Head of caudate nucleus (tissue), 42 donors: ENCODE data around the gene HAUS3.
"Not testable (repeated sequence)": the region's sequence is repeated elsewhere in the genome, so short reads cannot be mapped to it uniquely, and the experiment has no call there.

Experiments used
- DNase-seq, 42 donors: peaks; one replicate each; pipeline versions ENCODE4 v3.0.0 to v3.0.0-alpha.2; 2020 to 2021; ENCODE audit warnings: mixed read lengths in 7 of 42
- intact Hi-C: fragments of 100-400 bp; cut with DNase I; formaldehyde crosslinking; loops from one replicate; pipeline ENCODE4 v1.15.0; 2022

Gene HAUS3

DNA sequence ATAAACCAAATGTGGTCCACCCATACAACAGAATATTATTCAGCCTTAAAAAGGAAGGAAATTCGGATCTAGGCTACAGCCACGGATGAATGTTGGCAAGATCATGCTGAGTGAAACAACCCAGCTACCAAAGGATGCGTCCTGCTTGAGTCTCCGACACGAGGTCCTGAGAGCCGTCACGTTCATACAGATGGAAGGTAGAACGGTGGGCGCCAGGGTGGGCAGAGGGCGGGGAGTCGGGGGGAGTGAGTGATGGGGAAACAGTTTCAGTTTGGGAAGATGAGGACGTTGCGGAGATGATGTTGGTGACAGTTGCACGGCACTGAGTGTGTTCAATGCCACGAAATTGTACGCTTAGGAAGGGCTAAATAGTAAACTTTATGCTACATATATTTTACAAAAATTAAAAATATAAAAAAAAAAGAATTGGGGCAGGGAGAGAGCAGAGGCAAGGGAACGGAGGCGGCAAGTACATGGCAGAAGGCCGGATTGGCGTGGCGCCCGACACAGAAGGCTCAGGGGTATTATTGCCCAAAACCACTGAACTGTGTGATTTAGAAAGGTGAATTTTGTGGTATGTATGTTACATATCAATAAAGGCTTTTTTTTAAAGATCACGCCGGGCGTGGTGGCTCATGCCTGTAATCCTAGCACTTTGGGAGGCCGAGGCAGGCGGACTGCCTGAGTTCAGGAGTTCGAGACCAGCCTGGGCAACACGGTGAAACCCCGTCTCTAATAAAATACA is 34.8 kb upstream of the HAUS3 start:
- no peak for DNase-seq
- intact Hi-C loops = no loop called here

GRCh38 chr4:2275546-2276251 is 33.8 kb upstream of the HAUS3 start:
- DNase-seq = no peak
- intact Hi-C loops = no loop called here

DNA sequence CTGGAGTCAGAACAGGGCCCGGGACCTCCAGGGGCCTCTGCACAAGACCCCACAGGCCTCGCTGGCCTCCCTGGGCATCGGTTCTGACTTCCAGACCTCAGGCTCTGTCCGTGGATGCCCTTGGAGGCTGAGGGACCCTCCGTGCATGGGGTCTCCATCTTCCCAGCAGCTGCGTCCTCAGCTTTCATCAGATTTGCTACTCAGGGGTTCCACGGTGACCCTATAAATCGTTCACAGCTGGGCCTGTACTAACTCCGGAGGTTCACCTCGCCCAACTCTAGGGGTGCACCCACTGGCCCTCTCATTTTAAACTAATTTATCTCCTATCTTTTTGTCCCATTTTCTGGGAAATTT is 33.1 kb upstream of the HAUS3 start:
- DNase-seq, intact Hi-C loops: not testable (repeated sequence)

DNA sequence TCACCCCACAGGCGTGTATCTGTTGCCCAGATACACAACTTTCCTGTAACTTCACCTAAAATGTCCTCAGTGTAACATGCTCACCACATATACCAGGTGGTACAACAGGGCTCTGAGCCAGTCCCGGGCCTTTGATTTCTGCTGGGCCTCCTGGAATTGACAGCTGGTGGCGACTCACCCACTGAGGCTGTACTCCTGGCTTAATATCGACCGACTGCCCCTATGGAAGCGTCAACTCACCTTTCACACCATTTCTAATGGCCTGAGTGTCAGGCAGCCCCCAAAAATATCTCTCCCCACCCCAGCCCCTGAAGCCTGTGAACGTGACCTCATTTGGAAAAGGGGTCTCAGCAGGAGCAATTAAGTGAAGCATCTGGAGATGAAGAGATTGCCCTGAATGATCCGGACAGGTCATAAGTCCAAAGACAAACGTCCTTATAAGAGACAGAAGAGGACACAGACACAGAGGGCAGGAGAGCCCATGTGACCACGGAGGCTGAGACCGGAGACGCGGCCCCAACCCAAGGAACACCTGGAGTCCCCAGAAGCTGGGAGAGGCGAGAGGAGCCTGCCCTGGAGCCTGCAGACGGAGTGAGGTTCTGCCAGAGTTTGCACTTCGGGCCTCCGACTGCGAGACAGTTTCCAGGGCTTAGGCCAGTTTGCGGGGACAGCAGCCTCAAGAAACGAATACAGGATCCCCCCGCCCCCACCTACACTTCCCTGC is 32.6 kb upstream of the HAUS3 start:
- intact Hi-C loops = no loop called here
- no peak for DNase-seq

- DNase-seq = no peak
Observed at GRCh38 chr4:2273657-2274319, 31.9 kb upstream of the HAUS3 start.

GRCh38 chr4:2273221-2273620 is 31.3 kb upstream of the HAUS3 start:
- no peak for DNase-seq
- intact Hi-C loops = no loop called here

More at GRCh38 chr4:2273657-2274319, 31.9 kb upstream of the HAUS3 start:
- intact Hi-C loops = no loop called here

DNA sequence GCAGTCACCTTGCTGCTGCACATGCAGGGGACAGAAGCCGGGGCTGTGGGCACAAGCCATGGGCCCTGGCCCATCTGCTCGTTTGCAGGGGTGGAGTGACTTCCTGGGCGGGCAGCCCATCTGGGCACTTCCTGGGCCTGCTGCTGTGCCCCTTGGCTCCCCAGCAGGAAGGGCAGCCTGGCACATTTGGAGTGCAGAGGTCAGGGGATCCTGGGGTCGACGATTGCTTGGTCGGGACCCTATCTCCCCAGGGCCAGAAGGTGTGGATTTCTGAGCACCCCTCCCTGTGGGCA is 30.9 kb upstream of the HAUS3 start:
- intact Hi-C loops = no loop called here
- DNase-seq = no peak

DNA sequence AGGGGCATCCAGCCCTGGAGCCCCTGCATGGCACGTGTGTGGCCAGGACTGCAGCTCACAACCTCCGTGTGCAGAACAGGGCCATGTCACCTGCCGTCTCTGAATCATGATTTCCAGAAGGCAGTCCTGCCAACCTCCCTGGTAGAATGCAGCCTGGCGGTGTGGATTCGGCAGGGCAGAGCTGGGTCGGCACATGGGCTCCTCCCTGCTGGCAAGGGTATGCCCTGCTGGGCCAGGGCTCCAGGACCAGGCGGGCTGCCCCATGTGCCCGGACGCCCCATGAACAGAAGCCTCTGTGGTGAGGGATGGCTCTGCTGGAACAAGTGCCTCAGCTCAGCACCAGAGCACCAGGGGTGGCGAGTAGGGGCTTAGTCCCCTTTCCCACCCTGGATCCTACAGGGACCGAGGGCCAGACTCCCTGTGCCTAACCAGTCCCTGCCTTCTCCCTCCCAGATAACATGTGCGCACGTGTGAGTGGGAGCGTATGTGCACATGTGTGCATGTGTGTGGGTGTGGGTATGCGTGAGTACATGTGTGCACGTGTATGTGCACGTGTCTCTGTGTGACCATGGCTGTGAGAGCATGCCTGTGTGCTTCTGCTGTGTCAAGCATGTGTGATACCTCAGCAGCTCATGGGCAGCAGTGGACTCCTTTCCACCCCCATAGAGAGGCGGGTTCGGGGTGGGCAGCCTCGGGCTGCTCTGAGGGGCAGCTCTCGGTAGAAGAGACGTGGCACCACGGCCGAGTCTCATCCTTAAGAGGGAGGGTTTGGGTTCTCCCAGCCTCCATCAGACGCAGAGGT is 30.3 kb upstream of the HAUS3 start:
- DNase-seq = no peak
- intact Hi-C loops = no loop called here

DNA sequence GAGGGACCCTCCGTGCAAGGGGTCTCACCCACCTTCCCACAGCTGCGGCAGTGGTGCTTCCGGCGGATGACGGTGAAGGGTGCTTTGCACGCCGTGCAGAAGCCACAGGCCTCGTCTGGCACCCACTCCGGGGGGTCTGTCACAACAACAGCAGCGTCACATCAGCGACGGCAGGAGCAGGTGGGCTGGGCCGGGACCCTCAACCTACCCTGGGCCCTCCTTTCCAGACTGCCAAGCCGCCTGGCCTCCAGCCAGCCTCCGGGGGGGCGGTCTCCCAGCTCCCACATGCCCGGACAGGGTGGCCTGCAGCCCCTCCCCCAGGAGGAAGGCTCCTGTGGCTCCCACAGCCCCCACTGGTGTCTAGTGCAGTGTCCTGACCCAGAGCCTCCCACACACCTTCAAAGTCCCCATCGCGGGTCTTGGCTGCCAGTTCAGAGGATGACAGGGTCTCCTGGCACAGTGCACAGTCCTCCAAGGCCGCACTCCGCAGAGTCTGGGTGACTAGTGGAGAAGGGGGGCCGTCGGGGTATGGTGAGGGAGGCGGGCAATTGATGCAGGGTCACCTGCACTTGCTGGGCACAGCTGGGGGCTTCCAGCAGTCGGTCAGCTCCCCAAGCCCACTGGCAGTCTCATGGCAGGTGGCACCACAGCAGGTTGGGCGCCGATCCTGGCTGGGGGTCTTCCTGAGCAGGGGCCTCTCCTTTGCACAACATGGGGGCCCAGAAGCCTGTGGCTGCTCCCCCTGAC is 29.5 kb upstream of the HAUS3 start:
- no peak for DNase-seq
- intact Hi-C loops = no loop called here

DNA sequence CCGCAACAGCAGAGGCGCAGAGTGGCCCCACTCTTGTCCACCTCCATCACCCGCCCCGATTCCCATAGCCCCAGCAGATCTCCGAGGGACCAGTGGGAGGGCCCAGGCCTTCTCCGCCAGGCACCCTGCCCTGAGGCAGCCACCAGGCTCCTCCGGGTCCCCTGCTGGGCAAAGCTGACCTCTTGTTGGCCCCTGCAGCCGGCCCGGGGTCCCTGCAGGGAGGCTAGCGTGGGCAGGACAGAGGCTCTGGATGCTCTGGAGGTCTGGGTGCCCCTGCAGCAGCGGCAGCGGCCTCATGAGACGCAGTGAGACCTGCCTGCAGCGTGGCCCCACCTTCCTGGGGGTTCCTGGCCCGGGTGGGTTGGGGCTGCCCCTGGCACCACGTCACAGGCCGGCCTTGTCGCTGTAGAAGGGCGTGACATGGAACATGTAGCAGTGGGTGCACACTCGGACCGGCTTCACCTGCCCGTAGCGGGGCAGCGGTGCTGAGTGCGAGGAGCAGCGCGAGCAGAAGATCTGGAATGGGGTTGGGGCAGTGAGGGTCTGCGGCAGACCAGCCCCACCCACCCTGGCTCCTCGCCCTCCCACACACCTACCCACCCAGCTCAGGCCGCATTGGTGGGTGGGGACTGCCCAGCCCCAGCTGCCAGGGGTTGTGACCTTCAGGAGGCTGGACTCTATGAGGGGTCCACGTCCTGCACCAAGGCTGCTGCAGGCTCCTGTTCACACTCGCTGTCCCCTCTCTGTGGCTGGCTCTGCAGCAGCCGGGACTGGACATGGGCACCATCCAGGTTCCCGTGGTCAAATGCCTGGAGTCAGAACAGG is 28.6 kb upstream of the HAUS3 start:
- intact Hi-C loops = no loop called here
- DNase-seq = no peak

DNA sequence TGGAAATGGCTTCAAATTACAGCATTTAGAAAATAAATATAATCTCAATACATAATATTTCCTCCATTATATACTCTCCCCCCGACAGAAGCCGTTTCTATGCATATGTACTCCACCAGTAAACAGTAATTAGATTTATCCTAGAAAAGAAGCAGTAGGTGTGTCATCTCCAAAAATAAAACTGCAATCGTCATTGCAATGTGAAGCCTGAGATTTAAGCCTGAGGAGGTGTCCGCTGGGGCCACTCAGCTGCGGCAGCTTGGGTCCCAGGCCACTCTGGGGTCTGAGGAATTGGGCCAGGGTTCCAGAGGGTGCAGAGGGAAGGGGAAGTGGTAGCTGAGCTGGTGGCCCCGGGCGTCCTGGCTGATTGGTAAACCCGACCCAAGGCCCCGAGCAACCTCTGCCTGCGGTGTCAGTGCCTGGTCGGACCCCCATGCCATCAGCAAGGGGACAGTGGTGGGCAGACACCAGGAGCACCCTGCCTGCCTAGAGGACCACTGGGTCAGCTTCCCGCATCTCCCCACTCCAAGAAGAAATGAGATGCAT is 27.8 kb upstream of the HAUS3 start:
- DNase-seq = no peak
- intact Hi-C loops = no loop called here

GRCh38 chr4:2269206-2269531 is 27.2 kb upstream of the HAUS3 start:
- no peak for DNase-seq
- intact Hi-C loops = no loop called here

DNA sequence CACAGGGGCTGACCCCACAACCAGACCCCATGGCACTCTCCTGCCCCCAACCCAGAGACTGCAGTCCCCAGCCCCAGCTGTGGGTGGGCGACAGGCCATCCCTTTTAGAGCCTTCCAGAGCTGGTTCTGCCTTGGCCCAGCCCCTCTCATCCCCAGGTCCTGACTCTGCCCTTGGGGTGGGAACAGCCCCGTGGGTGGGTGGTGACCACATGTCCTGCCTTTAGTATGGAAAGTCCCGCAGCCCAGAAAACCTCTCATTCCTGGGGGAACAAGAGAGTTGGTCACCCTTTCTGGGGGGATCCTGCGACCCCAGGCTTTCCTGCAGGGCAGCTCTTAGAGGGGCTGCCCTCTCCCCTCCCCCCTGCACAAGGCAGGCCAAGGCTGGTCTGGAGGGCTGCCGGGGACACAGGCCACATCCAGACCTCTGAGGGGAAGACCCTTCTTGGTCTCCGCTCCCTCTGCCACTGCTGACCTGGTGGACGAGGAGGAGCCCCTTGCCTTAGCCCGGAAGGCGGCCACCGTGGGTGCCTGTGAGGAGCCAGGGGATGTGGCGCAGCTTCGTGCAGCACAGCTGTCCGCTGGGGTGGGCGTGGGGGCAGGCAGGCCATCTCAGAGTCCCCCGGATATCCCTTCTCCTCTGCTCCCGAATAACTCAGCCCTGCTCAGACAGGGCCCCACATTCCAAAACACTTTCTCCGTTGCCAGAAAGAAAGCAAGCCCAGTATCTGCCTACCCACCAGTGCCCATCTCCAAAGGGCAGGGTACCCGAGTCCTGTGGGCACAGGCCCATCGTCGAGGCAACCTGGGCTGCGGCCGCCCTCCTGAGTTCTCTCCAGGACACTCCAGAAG is 26.7 kb upstream of the HAUS3 start:
- DNase-seq = no peak
- intact Hi-C loops = no loop called here

GRCh38 chr4:2267841-2268240 is 25.9 kb upstream of the HAUS3 start:
- DNase-seq = no peak
- intact Hi-C loops = no loop called here

DNA sequence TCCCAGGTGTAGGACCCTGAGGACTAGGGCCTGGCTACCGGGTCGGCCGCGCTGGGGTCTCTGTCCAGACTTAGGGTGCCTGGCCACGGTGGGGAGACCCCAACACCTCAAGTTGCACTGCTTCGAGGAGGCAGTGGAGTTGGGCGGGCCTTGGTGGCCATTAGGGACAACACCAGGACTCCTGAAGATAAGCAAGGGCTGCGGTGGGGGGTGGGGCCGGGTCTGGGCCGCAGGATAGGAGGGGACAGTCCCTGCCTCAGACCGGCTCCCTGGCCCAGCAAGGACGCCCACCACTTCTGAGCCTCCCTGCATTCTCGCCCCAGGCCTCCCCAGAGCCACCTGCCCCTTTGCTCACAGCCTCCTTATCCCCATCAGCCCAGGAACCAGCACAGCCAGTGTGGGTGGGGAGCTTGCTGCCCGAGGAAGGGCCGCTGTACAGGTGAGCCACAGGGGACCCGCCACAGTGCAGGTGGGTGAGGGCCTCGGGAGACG is 25.4 kb upstream of the HAUS3 start:
- no peak for DNase-seq
- intact Hi-C loops = no loop called here

GRCh38 chr4:2266821-2267220 is 24.9 kb upstream of the HAUS3 start:
- DNase-seq = no peak

More at GRCh38 chr4:2266821-2267220, 24.9 kb upstream of the HAUS3 start:
- intact Hi-C loops = no loop called here
